HL-60 (cell line): ENCODE measurements around the gene PODNL1.

Experiments used
- DNase-seq, 2 experiments: peaks; one replicate each; pipeline ENCODE4 v3.0.0-alpha.2; 2010 to 2020; ENCODE audit warnings: low read depth in 1 of 2, low spot score in 1 of 2
- H3K27ac ChIP-seq: fragments of 250-450 bp; sonication (Bioruptor Pico); replicated peaks from 2 replicates; pipeline ENCODE4 v1.5.1; 2020; ENCODE audit warnings: mild to moderate bottlenecking, moderate library complexity
- H3K27me3 ChIP-seq: fragments of 250-450 bp; sonication (Bioruptor Pico); 2 replicates; pipeline ENCODE4 v1.5.1; 2021; ENCODE audit warnings: mild to moderate bottlenecking, moderate library complexity; ENCODE audit not compliant: insufficient read depth, poor library complexity, severe bottlenecking
- H3K4me3 ChIP-seq: replicated peaks from 2 replicates; pipeline ENCODE4 v1.5.1; 2011; ENCODE audit warnings: mild to moderate bottlenecking, control low read depth, low read length; ENCODE audit not compliant: insufficient read depth
- CTCF ChIP-seq: IDR thresholded peaks from one replicate; pipeline ENCODE4 v1.5.1; 2011; ENCODE audit warnings: low read length, control low read depth, inconsistent platforms; ENCODE audit not compliant: insufficient read depth
- GABPA ChIP-seq: IDR thresholded peaks from 2 replicates; pipeline ENCODE4 v1.6.1; 2012; ENCODE audit warnings: low read depth
- POLR2AphosphoS5 ChIP-seq: IDR thresholded peaks from 2 replicates; pipeline ENCODE4 v1.6.1; 2012; ENCODE audit warnings: low read depth
- REST ChIP-seq: IDR thresholded peaks from 2 replicates; pipeline ENCODE4 v1.6.1; 2012; ENCODE audit warnings: low read depth; ENCODE audit not compliant: insufficient replicate concordance
- SPI1 ChIP-seq: IDR thresholded peaks from 2 replicates; pipeline ENCODE4 v1.6.1; 2012; ENCODE audit warnings: low read depth, mild to moderate bottlenecking, borderline replicate concordance

Gene PODNL1

GRCh38 chr19:13881692-13882418, 56.4 kb downstream of the PODNL1 start:
- Histone ChIP-seq H3K4me3 (no peak overlapping the region), H3K27ac (peak overlapping the region; percentile 47), H3K27me3 (no peaks in the 10 kb centered on the region)
- DNase-seq = peak; percentile 57
- no peak for TF ChIP-seq CTCF
- no peak for TF ChIP-seq POLR2AphosphoS5
- TF ChIP-seq SPI1 = peak; percentile 78
- no peak for TF ChIP-seq REST
- no peak for TF ChIP-seq GABPA

- H3K4me3 ChIP-seq = no peak overlapping the region
- H3K27me3 ChIP-seq = no peaks in the 10 kb centered on the region
- no peak for DNase-seq
- H3K27ac ChIP-seq = peak overlapping the region; percentile 47; the same call in 1 of the 2 replicates
- no peak for TF ChIP-seq REST
- no peak for TF ChIP-seq SPI1
- no peak for TF ChIP-seq CTCF
Measured at GRCh38 chr19:13881251-13881691, 56.9 kb downstream of the PODNL1 start.
